Type B pancreatic cell (in vitro differentiated cells): ENCODE data around the gene SHANK1. TPM values are rescaled to one million over a fixed set of nuclear protein-coding genes. Genes with fewer than 3 reads are reported as not detected.
"Not testable (repeated sequence)": the region's sequence is repeated elsewhere in the genome, so short reads cannot be mapped to it uniquely, and the experiment has no call there.

Experiments
- DNase-seq: peaks from one replicate; pipeline ENCODE4 v3.0.0; 2021; ENCODE audit warnings: mixed read lengths; ENCODE audit not compliant: unreplicated experiment; ENCODE audit errors: extremely low spot score
- H3K27ac Mint-ChIP-seq: 2 replicates; pipeline ENCODE4 v1.8.0; 2021; ENCODE audit warnings: mild to moderate bottlenecking, mixed read lengths
- H3K27me3 Mint-ChIP-seq: 2 replicates; pipeline ENCODE4 v1.8.0; 2021; ENCODE audit warnings: mixed read lengths
- H3K36me3 Mint-ChIP-seq: 2 replicates; pipeline ENCODE4 v1.8.0; 2021; ENCODE audit warnings: mixed read lengths
- H3K4me1 Mint-ChIP-seq: one replicate; pipeline ENCODE4 v1.8.0; 2021; ENCODE audit warnings: mixed read lengths; ENCODE audit not compliant: unreplicated experiment
- H3K4me3 Mint-ChIP-seq: 2 replicates; pipeline ENCODE4 v1.8.0; 2021; ENCODE audit warnings: mild to moderate bottlenecking, mixed read lengths
- H3K9me3 Mint-ChIP-seq: 2 replicates; pipeline ENCODE4 v1.8.0; 2021; ENCODE audit warnings: mixed read lengths
- CTCF ChIP-seq: fragments of 200-600 bp; sonication (generic); conservative IDR thresholded peaks from 2 replicates; pipeline ENCODE4 v1.5.0; 2021; ENCODE audit warnings: antibody characterized with exemption, mild to moderate bottlenecking
- total RNA-seq: library from RNA; stranded (reverse); gene quantifications from 2 replicates; pipeline ENCODE4 v1.2.1, GENCODE V29; 2021; ENCODE audit warnings: low replicate concordance

SHANK1 gene
- total RNA-seq, 1 donor from 2014 or later = 7.8 TPM

DNA sequence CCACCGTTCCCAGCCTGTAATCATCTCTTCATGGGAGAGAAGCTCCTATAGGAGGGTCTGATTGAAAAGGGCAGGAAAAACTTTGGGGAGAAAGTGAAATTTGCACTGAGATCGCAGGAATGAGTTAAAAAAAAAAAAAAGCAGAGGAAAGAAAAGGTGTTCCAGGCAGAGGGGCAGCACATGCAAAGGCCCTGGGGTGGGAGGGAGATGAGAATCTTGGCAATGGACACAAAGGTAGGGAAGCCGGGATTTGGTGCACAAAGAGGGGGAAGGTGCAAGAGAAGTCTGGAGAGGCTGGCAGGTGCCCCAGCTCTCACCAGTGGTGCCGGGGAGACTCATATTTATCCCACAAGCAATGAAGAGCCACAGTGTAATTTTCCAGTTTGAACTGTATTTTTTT lies 34.3 kb upstream of the SHANK1 start:
- H3K27me3 Mint-ChIP-seq = peaks cover 36% of the 10 kb centered on the region
- no peak overlapping the region for H3K4me3 Mint-ChIP-seq
- H3K4me1 Mint-ChIP-seq = no peaks in the 10 kb centered on the region
- H3K9me3 Mint-ChIP-seq = no peaks in the 10 kb centered on the region
- no peaks in the 10 kb centered on the region for H3K36me3 Mint-ChIP-seq
- no peak overlapping the region for H3K27ac Mint-ChIP-seq
- DNase-seq = no peak
- TF ChIP-seq CTCF = no peak

DNA sequence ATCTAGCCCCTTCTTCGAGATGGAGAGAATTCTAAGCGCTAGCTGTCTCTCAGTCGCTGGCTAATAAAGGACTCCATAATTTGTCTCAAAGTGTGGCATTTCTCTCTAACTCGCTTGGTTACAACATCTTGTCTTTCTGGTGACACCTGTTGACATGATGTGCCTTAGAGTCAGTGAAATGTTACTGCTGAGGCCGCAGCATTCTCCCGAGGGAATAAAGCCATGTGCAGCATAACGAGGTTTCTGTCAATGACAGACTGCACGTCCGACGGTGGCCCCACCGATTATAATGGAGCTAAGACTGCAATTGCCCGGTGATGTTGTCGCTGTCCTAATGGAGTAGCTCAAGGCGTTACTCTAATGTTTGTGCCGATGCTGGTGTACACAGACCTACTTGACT lies 30.4 kb upstream of the SHANK1 start:
- DNase-seq = no peak
- no peak overlapping the region for H3K4me3 Mint-ChIP-seq
- no peak overlapping the region for H3K27ac Mint-ChIP-seq
- H3K4me1 Mint-ChIP-seq = no peaks in the 10 kb centered on the region
- no peaks in the 10 kb centered on the region for H3K9me3 Mint-ChIP-seq
- peaks cover 24% of the 10 kb centered on the region for H3K27me3 Mint-ChIP-seq
- no peaks in the 10 kb centered on the region for H3K36me3 Mint-ChIP-seq
- TF ChIP-seq CTCF = no peak

GRCh38 chr19:50749490-50749889 lies 29.9 kb upstream of the SHANK1 start:
- no peak for TF ChIP-seq CTCF
- H3K9me3 Mint-ChIP-seq = no peaks in the 10 kb centered on the region
- no peak for DNase-seq
- H3K27me3 Mint-ChIP-seq = peaks cover 23% of the 10 kb centered on the region
- no peaks in the 10 kb centered on the region for H3K36me3 Mint-ChIP-seq
- H3K27ac Mint-ChIP-seq = no peak overlapping the region
- no peak overlapping the region for H3K4me3 Mint-ChIP-seq
- H3K4me1 Mint-ChIP-seq = no peaks in the 10 kb centered on the region

DNA sequence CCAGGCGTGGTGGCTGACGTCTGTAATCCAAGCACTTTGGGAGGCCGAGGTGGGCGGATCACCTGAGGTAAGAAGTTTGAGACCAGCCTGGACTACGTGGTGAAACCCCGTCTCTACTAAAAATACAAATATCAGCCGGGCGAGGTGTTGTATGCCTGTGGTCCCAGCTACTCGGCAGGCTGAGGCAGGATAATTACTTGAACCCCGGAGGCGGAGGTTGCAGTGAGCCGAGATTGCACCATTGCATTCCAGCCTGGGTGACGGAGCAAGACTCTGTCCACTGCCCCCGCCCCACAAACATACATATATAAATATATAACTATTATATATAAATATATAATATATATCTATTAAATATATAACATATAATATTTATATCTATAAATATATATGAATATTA lies 27.5 kb upstream of the SHANK1 start:
- H3K4me1 Mint-ChIP-seq, H3K36me3 Mint-ChIP-seq, H3K9me3 Mint-ChIP-seq, DNase-seq, H3K27ac Mint-ChIP-seq, H3K4me3 Mint-ChIP-seq: not testable (repeated sequence)
- H3K27me3 Mint-ChIP-seq = peaks cover 23% of the 10 kb centered on the region

DNA sequence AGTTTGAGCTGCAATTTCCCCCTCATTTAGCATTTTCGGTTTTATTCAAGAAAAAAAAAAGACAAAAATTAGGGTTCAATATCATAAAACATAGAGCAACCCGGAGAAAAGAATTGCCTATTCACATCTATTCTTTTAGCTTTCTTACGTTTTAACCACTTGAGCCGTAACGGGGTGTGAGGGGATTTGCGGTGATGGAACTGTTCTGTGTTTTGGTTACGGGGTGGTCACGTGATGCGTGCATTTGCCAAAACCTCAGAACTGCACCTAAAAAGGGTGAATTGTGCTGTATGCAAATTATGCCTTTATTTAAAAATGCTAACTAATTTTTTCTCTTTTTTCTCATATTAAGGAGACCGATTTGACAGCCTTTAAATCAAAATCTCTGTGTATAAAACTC lies 25.6 kb upstream of the SHANK1 start:
- TF ChIP-seq CTCF = no peak
- H3K27me3 Mint-ChIP-seq = peaks cover 29% of the 10 kb centered on the region
- H3K27ac Mint-ChIP-seq = no peak overlapping the region
- no peaks in the 10 kb centered on the region for H3K36me3 Mint-ChIP-seq
- H3K4me3 Mint-ChIP-seq = no peak overlapping the region
- no peaks in the 10 kb centered on the region for H3K4me1 Mint-ChIP-seq
- no peak for DNase-seq
- H3K9me3 Mint-ChIP-seq = no peaks in the 10 kb centered on the region

DNA sequence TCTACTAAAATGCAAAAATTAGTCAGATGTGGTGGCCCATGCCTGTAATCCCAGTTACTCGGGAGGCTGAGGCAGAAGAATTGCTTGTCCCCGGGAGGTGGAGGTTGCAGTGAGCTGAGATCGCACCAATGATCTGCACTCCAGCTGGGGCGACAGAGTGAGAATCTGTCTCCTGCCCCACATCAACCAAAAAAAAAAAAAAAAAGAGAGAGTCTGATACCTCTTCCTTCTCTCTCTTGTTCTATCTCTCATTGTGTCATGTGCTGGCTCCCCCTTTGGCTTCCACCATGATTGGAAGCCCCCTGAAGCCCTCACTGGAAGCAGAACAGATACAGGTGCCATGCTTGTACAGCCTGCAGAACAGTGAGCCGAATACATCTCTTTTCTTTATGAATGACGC lies 23.9 kb upstream of the SHANK1 start:
- H3K36me3 Mint-ChIP-seq = no peaks in the 10 kb centered on the region
- no peak overlapping the region for H3K4me3 Mint-ChIP-seq
- no peak overlapping the region for H3K27ac Mint-ChIP-seq
- H3K27me3 Mint-ChIP-seq = peaks cover 36% of the 10 kb centered on the region
- TF ChIP-seq CTCF = no peak
- H3K4me1 Mint-ChIP-seq = no peaks in the 10 kb centered on the region
- DNase-seq = no peak
- H3K9me3 Mint-ChIP-seq = no peaks in the 10 kb centered on the region
